Right hindlimb (tissue), 1 donor: Measurements from ENCODE around the gene IL9R.
"Not testable (repeated sequence)": the region's sequence is repeated elsewhere in the genome, so short reads cannot be mapped to it uniquely, and the experiment has no call there.

ENCODE experiments used
- DNase-seq: peaks from one replicate; pipeline ENCODE4 v3.0.0-alpha.2; 2018

Gene IL9R

GRCh38 chrX:155999751-156000150 lies 2.3 kb downstream of the IL9R start:
- not testable (repeated sequence) for DNase-seq

DNA sequence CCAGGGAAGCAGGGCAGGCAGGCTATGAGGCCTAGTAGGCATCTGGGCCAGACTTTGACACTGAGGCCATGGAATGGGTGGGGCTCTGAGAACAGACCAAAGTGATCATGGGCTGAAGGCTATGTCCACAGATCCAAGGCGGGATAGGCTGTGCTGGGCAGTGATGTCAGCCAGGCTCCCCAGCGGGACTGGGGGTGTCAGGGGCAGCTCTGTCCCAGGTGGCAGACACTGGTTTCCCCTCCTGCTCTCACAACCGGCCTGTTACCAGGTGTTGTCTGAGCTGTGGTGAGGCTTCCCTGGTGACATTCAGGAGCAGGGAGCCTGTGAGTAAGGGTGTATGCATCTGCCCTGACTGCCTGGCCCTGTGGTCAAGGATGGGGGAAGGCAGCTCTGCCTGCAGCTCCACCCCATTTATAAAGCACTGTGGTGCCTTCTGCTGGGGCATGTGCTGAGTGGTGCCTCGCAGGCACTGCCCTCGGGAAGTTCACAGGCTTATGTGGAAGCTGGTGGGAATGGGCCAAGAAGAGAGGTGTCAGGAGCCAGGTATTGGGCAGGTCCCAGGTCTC lies 2.9 kb downstream of the IL9R start:
- no peak for DNase-seq

DNA sequence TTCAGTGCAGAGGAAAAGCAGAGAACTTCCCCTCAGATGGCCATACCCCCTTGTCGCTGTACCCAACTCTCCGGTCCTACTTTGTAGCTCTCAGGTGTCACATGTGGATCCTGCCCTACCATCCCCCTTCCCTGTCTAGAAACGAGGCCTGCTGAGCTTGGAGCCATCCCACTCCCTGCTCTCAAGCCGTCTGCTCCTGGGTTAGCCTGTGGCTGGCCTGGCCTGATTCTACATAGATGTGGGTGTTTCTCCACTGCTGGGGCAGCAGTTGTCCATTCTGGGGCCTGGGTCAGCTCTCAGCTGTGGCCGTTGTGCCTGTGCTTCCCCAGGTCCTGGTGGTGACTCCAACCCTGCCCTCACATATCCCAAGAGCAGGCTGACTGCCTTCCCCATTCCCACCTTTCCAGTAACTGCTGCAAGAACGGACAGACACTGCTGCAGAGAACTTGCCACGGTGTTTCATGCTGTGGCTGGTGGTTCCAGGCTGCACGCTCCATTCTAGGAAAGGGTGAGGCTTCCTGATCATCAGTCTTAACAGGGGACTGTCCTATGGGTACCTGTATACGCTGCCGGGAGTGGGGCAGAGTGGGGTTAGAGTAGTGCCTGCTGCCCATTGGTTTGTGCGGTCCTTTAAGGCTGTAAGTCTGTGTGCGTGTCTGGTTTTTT lies 3.6 kb downstream of the IL9R start:
- no peak for DNase-seq

- no peak for DNase-seq
Measured at GRCh38 chrX:156001667-156002021, 4.1 kb downstream of the IL9R start.

DNA sequence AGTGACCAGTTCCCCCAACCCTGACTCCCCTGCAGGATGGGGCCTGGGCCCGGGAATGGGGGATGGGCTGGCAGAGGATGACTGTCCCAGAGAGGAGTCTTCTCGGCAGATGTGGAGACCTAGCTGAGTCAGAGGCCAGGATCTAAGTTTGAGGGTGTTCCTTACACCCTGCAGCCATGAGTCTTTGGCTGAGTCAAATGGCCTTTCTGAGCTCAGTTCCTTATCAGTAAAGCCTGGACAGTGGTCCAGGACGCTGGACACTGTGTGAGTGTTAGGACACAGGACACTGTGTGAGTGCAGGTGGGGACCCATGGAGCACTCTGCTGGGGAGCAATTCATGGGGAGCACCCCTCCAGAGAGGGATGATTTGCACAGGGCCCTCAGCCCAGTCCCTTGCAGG lies 5.0 kb downstream of the IL9R start:
- DNase-seq: no peak

GRCh38 chrX:156003486-156004185 lies 6.1 kb downstream of the IL9R start:
- DNase-seq: no peak

GRCh38 chrX:156004256-156004655 lies 6.8 kb downstream of the IL9R start:
- DNase-seq: no peak

- DNase-seq: no peak
Measured at GRCh38 chrX:156004740-156005139, 7.2 kb downstream of the IL9R start.

DNA sequence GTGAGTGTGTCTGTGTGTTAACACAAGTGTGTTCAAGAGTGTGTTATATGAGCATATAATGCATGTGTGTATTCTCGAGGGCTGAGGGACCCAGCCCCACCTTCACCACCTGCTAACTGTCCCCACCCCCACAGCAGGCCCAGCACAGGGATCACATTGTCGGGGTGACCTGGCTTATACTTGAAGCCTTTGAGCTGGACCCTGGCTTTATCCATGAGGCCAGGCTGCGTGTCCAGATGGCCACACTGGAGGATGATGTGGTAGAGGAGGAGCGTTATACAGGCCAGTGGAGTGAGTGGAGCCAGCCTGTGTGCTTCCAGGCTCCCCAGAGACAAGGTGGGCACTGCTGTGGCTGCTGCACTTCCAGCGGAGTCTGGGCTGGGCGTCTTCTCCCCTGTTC lies 7.6 kb downstream of the IL9R start:
- DNase-seq: no peak

DNA sequence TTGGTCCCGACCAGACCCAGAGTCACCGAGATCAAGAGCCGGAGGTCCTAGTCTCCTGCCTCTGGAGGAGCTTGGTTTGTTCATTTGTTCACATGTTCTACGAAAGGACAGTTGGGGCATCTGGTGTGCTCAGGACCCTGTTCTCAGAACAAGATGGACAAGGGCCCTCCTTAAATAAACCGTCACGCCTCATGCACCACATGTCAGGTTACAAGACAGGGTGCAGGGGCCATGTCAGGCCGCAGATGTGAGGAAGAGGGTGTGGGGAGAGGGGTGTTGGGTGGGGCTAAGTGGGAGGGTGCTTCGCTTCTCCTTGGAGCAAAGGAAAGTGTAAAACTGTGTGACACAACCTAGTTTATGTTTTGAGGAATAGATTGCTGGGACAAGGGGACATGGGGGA lies 9.0 kb downstream of the IL9R start:
- DNase-seq: not testable (repeated sequence)

DNA sequence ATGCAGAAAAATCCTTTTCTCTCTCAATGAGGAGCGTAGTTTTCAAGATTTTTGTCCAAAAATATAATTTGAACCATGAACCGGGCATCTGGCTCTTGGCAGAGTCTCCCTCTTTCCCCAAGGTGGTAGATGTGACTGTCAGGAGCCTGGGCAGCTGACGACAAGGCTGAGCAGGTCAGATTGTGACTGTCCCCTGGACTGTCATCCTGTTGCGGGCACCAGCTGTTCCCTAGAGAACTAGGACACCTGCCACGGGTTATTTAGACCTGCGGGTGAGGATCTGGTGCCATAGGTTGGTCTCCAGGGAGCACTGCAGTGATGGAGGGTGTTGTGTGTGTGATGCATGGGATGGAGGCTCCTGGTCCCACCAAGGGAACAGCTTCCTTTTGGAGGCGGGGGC lies 10.9 kb downstream of the IL9R start:
- DNase-seq: not testable (repeated sequence)

DNA sequence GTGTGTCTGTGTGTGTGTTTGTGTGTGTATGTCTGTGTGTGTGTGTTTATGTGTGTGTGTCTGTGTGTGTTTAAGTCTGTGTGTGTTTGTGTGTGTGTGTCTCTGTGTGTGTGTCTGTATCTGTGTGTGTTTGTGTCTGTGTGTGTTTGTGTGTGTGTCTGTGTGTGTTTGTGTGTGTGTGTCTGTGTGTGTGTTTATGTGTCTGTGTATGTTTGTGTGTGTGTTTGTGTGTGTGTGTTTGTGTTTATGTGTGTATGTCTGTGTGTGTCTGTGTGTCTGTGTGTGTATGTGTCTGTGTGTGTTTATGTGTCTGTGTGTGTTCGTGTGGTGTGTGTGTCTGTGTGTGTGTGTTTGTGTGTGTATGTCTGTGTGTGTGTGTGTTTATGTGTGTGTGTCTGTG lies 11.4 kb downstream of the IL9R start:
- no peak for DNase-seq

DNA sequence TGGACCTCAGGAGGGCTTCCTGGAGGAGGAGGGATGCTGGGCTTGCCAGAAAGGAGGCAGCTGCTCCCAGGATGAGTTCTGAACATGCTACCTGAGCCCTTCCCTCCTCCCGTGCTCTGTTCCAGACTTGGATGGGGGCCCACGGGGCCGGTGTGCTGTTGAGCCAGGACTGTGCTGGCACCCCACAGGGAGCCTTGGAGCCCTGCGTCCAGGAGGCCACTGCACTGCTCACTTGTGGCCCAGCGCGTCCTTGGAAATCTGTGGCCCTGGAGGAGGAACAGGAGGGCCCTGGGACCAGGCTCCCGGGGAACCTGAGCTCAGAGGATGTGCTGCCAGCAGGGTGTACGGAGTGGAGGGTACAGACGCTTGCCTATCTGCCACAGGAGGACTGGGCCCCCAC lies 12.2 kb downstream of the IL9R start:
- not testable (repeated sequence) for DNase-seq

DNA sequence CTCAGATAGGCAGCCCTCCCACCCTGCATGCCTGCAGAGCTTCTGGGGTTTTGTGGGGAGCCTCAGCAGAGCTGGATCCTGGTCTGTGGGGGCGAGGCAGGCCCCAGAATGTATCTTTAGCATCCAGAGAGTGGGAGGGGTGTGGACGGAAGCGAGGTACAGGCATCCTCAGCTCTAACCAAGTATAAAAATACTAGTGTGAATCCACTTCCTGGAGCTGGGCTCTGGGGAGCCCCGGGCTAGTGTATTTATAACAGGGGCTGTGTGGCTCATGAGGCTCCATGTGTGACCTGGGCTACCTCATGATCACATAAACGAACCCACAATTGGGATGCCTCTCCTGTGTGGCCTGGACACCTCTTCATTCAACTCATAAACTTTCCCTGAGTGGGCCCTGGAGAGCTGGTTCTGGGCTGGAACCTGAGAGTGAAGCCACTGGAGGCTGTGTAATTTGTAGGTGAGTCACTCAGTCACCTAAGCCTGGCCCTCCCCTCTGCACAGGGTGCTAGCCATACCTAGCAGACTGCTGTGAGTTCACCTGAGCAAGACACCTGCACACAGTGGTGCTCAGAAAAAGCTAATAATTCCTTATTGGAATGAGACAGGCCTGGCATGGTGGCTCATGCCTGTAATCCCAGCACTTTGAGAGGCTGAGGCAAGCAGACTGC lies 15.9 kb downstream of the IL9R start:
- not testable (repeated sequence) for DNase-seq

DNA sequence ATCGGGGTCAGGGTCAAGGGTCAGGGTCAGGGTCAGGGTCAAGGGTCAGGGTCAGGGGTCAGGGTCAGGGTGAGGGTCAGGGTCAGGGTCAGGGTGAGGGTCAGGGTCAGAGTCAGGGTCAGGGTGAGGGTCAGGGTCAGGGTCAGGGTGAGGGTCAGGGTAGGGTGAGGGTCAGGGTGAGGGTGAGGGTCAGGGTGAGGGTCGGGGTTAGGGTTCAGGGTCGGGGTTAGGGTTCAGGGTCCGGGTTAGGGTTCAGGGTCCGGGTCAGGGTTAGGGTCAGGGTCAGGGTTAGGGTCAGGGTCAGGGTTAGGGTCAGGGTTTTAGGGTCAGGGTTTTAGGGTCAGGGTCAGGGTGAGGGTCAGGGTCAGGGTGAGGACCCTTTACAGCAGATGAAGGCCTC lies 22.4 kb downstream of the IL9R start:
- DNase-seq: not testable (repeated sequence)

GRCh38 chrX:156023002-156023401 lies 25.5 kb downstream of the IL9R start:
- not testable (repeated sequence) for DNase-seq

DNA sequence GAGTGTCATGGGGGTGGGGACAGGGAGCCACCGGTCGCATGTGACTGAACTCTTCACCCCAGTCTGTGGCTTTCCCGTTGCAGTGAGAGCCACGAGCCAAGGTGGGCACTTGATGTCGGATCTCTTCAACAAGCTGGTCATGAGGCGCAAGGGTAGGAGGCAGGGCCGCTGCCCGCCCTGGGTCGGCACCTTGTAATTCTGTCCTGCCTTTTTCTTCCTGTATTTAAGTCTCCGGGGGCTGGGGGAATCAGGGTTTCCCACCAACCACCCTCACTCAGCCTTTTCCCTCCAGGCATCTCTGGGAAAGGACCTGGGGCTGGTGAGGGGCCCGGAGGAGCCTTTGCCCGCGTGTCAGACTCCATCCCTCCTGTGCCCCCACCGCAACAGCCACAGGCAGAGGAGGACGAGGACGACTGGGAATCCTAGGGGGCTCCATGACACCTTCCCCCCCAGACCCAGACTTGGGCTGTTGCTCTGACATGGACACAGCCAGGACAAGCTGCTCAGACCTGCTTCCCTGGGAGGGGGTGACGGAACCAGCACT lies 27.5 kb downstream of the IL9R start:
- DNase-seq: not testable (repeated sequence)

- not testable (repeated sequence) for DNase-seq
Measured at GRCh38 chrX:156028653-156029237, 31.2 kb downstream of the IL9R start.

DNA sequence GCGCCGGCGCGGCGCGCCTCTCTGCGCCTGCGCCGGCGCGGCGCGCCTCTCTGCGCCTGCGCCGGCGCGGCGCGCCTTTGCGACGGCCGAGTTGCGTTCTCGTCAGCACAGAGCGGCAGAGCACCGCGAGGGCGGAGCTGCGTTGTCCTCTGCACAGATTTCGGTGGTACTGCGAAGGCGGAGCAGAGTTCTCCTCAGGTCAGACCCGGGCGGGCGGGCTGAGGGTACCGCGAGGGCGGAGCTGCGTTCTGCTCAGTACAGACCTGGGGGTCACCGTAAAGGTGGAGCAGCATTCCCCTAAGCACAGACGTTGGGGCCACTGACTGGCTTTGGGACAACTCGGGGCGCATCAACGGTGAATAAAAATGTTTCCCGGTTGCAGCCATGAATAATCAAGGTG lies 31.8 kb downstream of the IL9R start:
- not testable (repeated sequence) for DNase-seq

DNA sequence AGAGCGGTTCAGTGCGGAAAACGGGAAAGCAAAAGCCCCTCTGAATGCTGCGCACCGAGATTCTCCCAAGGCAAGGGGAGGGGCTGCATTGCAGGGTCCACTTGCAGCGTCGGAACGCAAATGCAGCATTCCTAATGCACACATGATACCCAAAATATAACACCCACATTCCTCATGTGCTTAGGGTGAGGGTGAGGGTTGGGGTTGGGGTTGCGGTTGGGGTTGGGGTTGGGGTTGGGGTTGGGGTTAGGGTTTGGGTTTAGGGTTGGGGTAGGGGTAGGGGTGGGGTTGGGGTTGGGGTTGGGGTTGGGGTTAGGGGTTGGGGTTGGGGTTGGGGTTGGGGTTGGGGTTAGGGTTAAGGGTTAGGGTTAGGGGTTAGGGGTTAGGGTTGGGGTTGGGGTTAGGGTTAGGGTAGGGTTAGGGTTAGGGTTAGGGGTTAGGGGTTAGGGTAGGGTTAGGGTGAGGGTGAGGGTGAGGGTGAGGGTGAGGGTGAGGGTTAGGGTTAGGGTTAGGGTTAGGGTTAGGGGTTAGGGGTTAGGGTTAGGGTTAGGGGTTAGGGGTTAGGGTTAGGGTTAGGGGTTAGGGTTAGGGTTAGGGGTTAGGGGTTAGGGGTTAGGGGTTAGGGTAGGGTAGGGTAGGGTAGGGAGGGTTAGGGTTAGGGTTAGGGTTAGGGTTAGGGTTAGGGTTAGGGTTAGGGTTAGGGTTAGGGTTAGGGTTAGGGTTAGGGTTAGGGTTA lies 32.4 kb downstream of the IL9R start:
- DNase-seq: peak; percentile 35

DNA sequence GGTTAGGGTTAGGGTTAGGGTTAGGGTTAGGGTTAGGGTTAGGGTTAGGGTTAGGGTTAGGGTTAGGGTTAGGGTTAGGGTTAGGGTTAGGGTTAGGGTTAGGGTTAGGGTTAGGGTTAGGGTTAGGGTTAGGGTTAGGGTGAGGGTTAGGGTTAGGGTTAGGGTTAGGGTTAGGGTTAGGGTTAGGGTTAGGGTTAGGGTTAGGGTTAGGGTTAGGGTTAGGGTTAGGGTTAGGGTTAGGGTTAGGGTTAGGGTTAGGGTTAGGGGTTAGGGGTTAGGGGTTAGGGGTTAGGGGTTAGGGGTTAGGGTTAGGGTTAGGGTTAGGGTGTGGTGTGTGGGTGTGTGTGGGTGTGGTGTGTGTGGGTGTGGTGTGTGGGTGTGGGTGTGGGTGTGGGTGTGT lies 33.0 kb downstream of the IL9R start:
- not testable (repeated sequence) for DNase-seq
